Fibroblast of villous mesenchyme (primary cell): ENCODE measurements around the gene SUPT3H. TPM values are rescaled to one million over a fixed set of nuclear protein-coding genes. Genes with fewer than 3 reads are reported as not detected.
"Not testable (repeated sequence)": the region's sequence is repeated elsewhere in the genome, so short reads cannot be mapped to it uniquely, and the experiment has no call there.

Experiments
- DNase-seq: peaks from one replicate; pipeline ENCODE4 v3.0.0-alpha.2; 2010; ENCODE audit warnings: low read depth
- H3K4me3 ChIP-seq: 2 replicates; pipeline ENCODE4 v1.5.1; 2011; ENCODE audit warnings: low read depth, mild to moderate bottlenecking, low read length
- CTCF ChIP-seq: IDR thresholded peaks from 2 replicates; pipeline ENCODE4 v1.5.1; 2012; ENCODE audit warnings: low read depth, mild to moderate bottlenecking, low read length; ENCODE audit not compliant: insufficient read depth
- total RNA-seq: library from RNA; depleted of rRNA; stranded (reverse); fragments of >200 nt; gene quantifications from 2 replicates; pipeline ENCODE4 v1.2.3, GENCODE V29; 2012

SUPT3H gene
- total RNA-seq, 1 donor, result 7.8 TPM

GRCh38 chr6:45045253-45045601, 332.5 kb downstream of the SUPT3H start:
- DNase-seq, result no peak
- H3K4me3 ChIP-seq, result no peak overlapping the region
- TF ChIP-seq CTCF, result no peak

GRCh38 chr6:45044510-45045252, 333.1 kb downstream of the SUPT3H start:
- no peak overlapping the region for H3K4me3 ChIP-seq
- no peak for DNase-seq
- no peak for TF ChIP-seq CTCF

- no peak for TF ChIP-seq CTCF
- no peak for DNase-seq
- H3K4me3 ChIP-seq, result no peak overlapping the region
Observed at GRCh38 chr6:45044086-45044485, 333.6 kb downstream of the SUPT3H start.

- DNase-seq, H3K4me3 ChIP-seq: not testable (repeated sequence)
Observed at GRCh38 chr6:45042673-45043072, 335.1 kb downstream of the SUPT3H start.

GRCh38 chr6:45038226-45038625, 339.5 kb downstream of the SUPT3H start:
- no peak overlapping the region for H3K4me3 ChIP-seq
- no peak for TF ChIP-seq CTCF
- no peak for DNase-seq

GRCh38 chr6:45036103-45036502, 341.6 kb downstream of the SUPT3H start:
- no peak for TF ChIP-seq CTCF
- DNase-seq, result no peak
- H3K4me3 ChIP-seq, result no peak overlapping the region

GRCh38 chr6:45032426-45032825, 345.3 kb downstream of the SUPT3H start:
- DNase-seq, result no peak
- TF ChIP-seq CTCF, result no peak
- H3K4me3 ChIP-seq, result no peak overlapping the region
